ENCODE data around the gene SDK2.

GRCh38 chr17:73363442-73364154, 280.6 kb downstream of the SDK2 start:
- TF ChIP-seq POLR2AphosphoS5 (IDR thresholded peaks at IDR 0.05) = no peak
- TF ChIP-seq CTCF (IDR thresholded peaks at IDR 0.05) = no peak
- no peak for TF ChIP-seq POLR2A (IDR thresholded peaks at IDR 0.05)

Measured in prostate gland (tissue), 2 donors.